Stimulated activated CD4-positive, alpha-beta T cell treated with anti-CD3 and anti-CD28 coated beads, Interleukin-4, amount 100 ng/mL, for 24 hours (primary cell): ENCODE data around the gene KRTAP9-9.
"Not testable (repeated sequence)": the region's sequence is repeated elsewhere in the genome, so short reads cannot be mapped to it uniquely, and the experiment has no call there.

Source experiments
- DNase-seq: peaks from one replicate; pipeline ENCODE4 v3.0.0-alpha.2; 2020

The KRTAP9-9 gene

DNA sequence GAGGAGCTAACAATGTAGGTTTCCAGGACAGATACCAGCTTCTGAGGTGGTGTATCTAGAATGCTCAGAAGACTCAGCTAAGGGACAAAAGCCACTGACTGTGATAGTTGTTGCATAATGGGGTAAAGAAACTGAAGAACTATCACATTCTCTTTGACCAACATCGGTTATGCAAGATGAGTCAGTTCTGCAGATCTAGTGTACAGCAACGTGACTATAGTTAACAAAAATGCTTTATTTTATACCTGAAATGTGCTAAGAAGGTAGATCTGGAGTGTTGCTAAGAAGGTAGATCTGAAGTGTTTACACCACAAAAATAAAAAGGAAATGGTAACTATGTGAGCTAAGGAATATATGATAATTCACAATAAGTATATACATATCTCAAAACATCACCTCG lies 12.5 kb downstream of the KRTAP9-9 start:
- no peak for DNase-seq

DNA sequence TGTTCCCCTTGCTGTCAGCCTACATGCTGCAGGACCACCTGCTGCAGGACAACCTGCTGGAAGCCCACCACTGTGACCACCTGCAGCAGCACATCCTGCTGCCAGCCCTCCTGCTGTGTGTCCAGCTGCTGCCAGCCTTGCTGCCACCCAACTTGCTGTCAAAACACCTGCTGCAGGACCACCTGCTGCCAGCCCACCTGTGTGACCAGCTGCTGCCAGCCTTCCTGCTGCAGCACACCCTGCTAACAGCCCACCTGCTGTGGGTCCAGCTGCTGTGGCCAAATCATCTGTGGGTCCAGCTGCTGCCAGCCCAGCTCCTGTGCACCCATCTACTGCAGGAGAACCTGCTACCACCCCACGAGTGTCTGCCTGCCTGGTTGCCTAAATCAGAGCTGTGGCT lies 16.1 kb downstream of the KRTAP9-9 start:
- not testable (repeated sequence) for DNase-seq

DNA sequence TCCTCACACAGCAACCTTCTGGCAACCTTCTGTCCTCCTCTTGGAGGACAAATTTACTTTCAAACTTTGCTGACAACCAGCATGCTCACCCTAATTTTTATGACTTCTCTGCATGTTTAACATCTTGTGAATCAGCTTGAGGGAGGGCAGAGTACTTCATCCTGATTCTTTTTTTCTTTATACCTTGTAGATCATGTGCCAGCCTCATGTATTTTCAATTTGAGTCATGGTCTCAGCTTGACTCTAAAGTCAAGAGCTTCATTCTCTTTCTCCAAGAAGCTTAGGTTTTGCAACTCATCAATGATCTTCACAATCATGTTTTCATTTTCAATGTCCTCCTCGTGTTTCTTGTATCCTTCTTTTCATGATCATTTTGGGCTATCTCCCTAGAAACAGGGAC lies 16.7 kb downstream of the KRTAP9-9 start:
- no peak for DNase-seq

DNA sequence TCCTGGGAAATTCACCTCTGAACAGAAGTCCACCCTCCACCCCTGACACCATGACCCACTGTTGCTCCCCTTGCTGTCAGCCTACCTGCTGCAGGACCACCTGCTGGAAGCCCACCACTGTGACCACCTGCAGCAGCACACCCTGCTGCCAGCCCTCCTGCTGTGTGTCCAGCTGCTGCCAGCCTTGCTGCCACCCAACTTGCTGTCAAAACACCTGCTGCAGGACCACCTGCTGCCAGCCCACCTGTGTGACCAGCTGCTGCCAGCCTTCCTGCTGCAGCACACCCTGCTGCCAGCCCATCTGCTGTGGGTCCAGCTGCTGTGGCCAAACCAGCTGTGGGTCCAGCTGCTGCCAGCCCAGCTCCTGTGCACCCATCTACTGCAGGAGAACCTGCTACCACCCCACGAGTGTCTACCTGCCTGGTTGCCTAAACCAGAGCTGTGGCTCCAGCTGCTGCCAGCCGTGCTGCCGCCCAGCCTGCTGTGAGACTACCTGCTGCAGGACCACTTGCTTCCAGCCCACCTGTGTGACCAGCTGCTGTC lies 20.5 kb downstream of the KRTAP9-9 start, which contains the start of gene KRTAP9-7:
Gene KRTAP9-7 (plus strand): TSS at position 51 of the 543 bp plus-strand sequence. CDS start 0 bp downstream, at position 51.
- not testable (repeated sequence) for DNase-seq

DNA sequence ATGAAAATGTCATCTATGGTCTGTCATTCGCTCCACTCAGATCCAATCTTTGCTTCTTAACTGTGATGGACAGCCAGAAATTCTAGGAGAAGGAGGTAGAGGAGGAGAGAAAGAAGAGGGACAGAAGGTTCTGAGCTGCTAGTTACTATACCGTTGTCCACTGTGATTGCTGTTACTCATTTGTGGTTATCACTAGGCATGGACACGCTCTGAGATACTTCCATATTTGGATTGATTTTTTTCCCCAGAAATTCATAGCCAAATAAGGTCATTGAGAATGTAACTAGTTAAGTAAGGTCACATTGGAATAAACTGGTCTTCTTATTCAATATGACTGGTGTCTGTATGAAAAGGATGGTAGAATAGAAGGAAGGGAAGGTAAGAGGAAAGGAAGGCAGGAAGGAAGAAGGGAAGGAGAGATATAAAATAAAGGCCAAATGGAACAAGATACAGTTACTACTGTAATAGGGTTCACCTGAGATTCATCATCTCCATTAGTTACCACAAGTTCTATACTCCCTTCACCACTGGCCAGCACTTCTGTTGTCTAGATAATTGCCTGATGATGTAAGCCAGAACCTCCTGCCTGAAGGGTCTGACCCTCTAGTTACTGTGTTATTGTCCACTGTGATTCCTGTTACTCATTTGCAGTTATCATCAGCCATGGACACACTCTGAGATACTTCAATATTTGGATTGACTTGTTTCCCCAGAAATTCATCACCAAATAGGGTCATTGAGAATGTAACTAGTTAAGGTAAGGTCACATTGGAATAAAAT lies 23.2 kb downstream of the KRTAP9-9 start:
- no peak for DNase-seq

DNA sequence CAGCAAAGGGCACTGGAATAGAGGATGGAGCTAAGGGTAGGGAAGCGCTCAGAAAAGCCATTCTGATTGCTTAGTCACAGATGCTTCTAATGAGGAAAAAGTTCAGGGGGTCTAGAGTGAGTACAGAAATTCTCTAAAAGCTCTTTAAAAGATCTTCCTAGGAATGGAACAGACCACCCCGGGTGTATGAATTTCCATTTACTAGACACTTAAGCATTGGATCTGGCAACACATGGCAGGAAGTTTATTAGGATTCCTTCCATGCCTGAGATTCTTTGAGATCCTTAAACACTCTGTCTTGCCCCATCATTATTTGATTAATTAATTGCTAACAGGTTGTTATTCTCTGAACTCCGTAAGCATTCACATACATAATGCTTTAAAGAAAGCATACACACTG lies 28.9 kb downstream of the KRTAP9-9 start:
- DNase-seq = no peak

DNA sequence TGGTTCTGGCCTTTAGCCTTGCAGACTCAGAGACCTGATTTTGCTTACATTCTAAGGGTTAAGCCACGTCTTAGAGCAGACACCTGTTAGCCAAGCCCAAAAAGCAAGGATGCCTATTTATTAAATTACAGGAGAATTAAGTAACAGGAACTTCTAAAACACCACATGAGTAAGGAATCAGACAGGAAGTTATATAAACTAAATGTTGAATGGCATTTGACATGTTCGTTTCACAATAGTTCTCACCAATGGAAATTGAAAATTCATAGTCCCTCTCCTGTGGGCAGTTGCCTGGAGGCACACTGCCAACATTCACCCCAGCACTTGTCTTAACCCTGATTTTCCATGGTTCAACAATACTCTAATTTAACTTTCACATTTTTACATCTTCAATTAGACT lies 29.4 kb downstream of the KRTAP9-9 start:
- DNase-seq = no peak

DNA sequence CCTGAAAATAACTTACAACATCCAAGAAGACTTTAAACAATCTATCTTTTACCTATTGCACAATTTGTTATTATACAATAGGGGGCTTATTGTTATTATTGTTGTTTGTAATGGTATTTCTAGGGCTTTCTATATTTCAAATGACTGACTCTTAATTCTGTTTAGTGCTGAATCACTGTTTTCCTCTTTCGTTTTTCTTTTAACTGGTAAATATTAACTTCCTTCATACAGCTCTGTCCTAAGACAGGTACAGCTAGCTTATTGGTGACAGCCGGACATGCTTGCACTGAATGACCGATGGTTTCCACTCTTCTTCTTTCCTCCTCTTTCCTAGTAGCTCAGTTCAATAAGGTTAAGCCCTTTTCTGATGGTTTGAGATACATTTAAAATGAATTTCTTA lies 31.9 kb downstream of the KRTAP9-9 start:
- DNase-seq = no peak

DNA sequence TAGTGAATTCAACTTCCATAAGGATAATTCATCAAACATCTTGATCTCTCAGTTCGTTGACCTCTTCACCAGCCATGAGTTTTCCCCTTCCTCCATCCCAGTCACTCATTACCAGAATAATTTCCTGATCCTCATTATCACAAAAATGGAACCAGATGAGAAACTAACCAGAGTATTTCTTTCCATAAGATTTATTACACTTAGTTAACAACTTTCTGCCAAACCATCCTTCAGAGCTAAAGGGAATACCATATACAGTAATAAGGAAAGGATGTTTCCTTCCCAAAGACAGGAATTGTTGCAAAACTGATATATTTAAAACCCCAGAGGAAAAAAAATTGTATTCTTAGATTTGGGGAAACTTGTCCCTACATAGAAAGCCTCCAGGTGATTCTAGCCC lies 38.8 kb downstream of the KRTAP9-9 start:
- no peak for DNase-seq

DNA sequence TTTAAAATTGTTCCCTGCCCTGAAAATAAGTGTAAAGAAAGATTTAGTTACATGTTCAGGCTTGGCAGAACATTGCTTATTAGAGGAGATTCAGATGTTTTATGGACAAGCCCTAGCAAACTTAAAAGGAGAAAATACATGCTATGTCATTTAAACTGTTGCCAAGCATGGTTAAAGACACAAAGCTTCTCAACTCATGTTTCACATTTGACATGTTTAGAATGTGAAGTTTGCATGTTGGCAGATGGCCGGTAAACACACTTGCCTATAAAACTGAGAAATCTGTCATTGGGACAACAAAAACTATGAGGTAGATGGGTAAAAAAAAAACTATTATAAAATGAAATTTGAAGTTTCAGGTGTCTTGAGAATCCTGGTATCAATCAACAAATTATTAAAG lies 41.7 kb downstream of the KRTAP9-9 start:
- DNase-seq = no peak

DNA sequence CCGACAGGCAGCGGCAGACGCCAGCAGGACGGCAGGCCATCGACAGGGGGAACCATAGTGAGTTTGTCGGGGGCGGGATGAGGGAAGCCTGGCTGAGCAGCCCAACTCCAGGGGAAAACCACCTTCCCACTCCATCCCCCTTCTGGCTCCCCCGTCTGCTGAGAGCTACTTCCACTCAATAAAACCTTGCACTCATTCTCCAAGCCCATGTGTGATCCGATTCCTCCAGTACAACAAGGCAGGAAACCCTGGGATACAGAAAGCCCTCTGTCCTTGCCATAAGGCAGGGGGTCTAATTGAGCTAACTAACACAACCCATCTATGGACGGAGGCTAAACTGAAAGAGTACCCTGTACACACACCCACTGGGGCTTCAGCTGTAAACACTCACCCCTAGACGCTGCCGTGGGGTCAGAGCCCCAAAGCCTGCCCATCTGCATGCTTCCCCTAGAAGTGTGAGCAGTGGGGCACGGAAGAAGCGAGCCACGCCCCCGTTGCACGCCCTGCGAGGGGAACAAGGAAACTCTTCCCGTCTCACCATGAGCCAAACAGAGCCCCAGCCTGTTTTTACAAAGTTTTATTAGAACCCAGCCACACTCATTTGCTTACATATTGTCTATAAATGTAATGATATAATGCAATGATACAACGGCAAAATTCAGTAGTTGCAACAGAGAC lies 43.4 kb downstream of the KRTAP9-9 start:
- DNase-seq = no peak

DNA sequence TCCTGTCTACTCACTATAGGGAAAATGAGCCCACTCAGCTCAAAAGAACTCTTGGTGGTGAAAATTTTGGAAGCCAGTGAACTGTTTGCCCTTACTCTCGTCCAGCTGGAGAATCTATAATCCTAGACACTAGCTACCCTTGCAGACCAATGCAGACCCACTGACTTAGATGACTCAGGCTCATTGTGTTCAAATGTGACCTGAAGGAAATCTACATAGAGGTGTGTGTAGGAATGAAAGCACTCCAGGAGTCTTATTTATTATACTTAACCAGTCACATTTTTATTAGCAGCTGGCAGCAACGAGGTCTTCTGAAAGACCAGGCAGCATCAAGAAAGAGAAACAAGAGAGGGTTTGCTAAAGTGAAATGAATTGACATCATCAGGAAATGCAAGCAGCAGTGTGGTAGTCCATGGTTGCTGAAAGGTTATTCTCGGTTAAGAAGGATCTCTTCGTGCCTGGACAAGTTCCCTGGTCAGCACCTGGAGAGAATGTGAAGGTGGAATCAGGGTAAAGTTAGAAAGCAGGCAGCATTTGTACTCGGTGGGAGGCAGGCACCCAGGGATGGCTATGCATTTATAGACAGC lies 46.1 kb downstream of the KRTAP9-9 start:
- DNase-seq = no peak

DNA sequence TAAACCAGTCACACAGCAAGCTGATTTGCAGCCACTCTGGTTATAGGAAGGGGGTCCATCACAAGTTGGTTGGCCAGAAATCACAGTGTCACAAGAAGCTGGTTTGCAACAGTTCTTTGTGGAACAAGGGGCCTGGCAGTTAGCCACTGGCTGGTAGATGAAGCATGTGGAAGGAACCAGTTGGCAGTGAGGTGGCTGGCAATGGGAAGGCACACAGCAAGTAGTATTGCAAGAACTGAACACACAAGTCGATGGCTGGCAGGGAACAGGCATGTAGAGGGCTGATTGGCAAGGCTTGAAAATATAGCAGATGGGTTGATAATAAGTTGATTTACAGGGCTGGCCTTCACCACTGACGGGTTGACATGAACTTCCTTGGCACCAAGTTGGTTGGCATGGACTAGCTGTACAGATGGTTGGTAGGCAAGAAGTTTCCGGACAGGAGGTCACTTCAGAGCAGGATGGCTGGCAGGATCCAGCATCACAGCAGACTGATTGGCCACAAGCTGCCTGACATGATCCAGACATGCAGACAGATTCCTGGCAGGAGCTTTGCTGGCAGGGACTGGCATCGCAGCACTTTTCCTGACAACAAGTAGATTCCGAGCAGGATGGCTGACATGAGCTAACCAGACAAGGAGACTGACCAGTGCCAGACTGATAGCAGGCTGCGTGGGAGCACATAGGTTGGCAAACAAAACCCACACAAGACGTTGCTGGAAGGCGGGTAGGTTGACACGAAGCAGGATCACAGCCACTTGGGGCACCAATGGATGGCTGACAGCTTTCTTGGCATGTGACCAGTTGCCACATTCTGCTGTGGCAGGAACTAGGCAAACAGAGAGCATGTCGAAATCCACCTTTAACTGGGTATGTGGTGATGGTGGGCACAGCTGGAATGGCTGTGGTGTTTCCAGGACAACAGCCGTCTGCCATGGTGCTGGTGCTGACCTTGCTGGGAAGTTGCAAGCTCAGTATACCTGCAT lies 47.0 kb downstream of the KRTAP9-9 start, which contains the start of gene KRTAP29-1:
Gene KRTAP29-1 (minus strand): TSS at position 936 of the 986 bp plus-strand sequence. CDS start 0 bp downstream, at position 936.
- no peak for DNase-seq

DNA sequence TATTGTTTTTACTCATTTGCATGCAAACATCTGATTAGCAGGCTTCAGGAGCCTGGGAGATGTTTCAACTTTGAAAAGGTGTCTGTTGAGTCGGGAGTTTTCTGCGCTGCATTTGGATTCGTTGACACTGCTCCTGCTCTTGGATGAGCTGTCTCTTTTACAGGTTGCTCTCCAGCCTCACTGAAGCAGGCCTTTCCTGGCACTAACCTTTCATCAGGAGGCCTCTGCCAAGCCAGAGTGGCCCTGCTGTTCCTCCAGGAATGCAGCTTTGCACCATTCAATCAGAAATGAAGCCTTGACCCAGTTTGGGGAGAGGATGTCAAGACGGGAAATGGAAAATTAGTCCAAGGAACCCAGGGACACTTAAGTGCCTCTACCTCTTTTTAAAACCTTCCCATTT lies 47.8 kb downstream of the KRTAP9-9 start:
- DNase-seq = no peak

DNA sequence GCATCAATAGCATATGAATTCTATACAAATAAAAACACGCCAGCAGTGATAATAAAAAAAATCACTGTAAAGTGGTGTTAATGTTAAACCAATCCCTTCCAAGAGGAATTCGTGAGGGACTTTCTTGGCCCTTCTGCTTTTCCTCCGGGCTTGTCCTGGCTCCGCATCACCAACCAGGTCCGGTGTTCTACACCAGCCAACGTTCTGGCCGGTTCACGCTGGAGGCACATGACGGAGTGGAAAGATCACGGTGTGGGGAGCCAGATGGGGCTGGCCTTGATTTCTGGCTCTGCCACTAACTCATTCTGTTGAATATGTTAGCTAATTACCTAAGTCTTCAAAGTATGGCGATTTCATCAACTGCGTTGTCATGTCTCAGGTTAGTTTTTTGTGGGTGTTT lies 48.9 kb downstream of the KRTAP9-9 start:
- no peak for DNase-seq
